ENCODE measurements around the gene MAP4K2.

MAP4K2 gene

GRCh38 chr11:64766881-64767280 lies 36.1 kb downstream of the MAP4K2 start:
- no peak for DNase-seq

GRCh38 chr11:64765851-64766665 lies 37.0 kb downstream of the MAP4K2 start:
- no peak for DNase-seq

GRCh38 chr11:64765291-64765850 lies 37.6 kb downstream of the MAP4K2 start:
- DNase-seq: no peak

GRCh38 chr11:64764753-64765152 lies 38.3 kb downstream of the MAP4K2 start:
- DNase-seq: no peak

- no peak for DNase-seq
These were observed 38.9 kb downstream of the MAP4K2 start for GRCh38 chr11:64764040-64764611.

GRCh38 chr11:64763526-64764039 lies 39.4 kb downstream of the MAP4K2 start:
- no peak for DNase-seq

- no peak for DNase-seq
These were observed 40.1 kb downstream of the MAP4K2 start for GRCh38 chr11:64762674-64763525.

GRCh38 chr11:64762277-64762673 lies 40.7 kb downstream of the MAP4K2 start:
- DNase-seq: no peak

- no peak for DNase-seq
These were observed 42.1 kb downstream of the MAP4K2 start for GRCh38 chr11:64760759-64761420.

- DNase-seq: no peak
These were observed 43.0 kb downstream of the MAP4K2 start, which contains the start of gene PYGM for GRCh38 chr11:64759722-64760719. Gene PYGM, minus strand, starts transcription at chr11:64759974. Its CDS starts 76 bp downstream, at chr11:64759898.

GRCh38 chr11:64759131-64759721 lies 43.8 kb downstream of the MAP4K2 start:
- DNase-seq: no peak

GRCh38 chr11:64758330-64759079 lies 44.5 kb downstream of the MAP4K2 start:
- DNase-seq: no peak

GRCh38 chr11:64757549-64758329 lies 45.3 kb downstream of the MAP4K2 start:
- no peak for DNase-seq

GRCh38 chr11:64755681-64756361 lies 47.2 kb downstream of the MAP4K2 start:
- no peak for DNase-seq

GRCh38 chr11:64754919-64755662 lies 47.9 kb downstream of the MAP4K2 start:
- DNase-seq: no peak

- no peak for DNase-seq
These were observed 48.7 kb downstream of the MAP4K2 start for GRCh38 chr11:64754124-64754918.
